ENCODE measurements around the gene AJUBA. TPM values are rescaled to one million over a fixed set of nuclear protein-coding genes. Genes with fewer than 3 reads are reported as not detected.
"Not testable (repeated sequence)": the region's sequence is repeated elsewhere in the genome, so short reads cannot be mapped to it uniquely, and the experiment has no call there.

The AJUBA gene
- total RNA-seq, 2 experiments from 2014 or later: 0.74 to 1.4 TPM

DNA sequence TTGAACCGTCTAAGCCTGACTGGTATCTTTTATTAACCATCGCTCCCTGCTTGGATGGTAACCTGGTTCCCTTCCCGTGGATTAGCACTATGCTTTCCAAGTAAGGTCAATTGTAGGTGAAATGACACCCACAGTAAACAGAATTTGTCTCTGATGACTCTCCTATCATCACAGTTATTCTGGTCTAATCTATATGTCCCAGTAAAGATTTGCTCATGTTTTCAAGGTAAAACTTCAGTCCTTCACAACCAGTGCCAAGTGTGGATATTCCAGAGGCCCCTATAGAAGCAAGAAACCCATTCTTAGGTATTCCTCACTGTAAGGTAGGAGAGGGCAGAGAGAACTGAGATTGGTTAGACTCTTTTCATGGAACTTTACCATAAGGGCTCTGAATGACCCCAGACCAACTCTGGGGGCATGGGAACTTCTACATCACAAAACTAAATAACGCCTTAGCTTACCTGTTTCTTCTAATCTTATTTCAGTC lies 15.5 kb downstream of the AJUBA start:
- ChIA-PET CTCF (interaction anchor here (0.6 to 11.7 kb wide), 3 partner anchors 19 to 396 kb away, joined by 3 to 225 read pairs (median 3); partner anchors contain the start of gene AJUBA), POLR2A (interaction anchor here (0.6 kb wide), 1 partner anchor 1347 kb away, joined by 3 read pairs; no protein-coding TSS in a partner anchor)
- Mint-ChIP-seq H3K36me3 (ENCODE audit: low read depth) (no peaks in the 10 kb centered on the region), H3K27ac (no peak overlapping the region), H3K27me3 (ENCODE audit: low read depth) (peaks cover 4% of the 10 kb centered on the region), H3K4me3 (no peak overlapping the region), H3K4me1 (ENCODE audit: low read depth) (no peaks in the 10 kb centered on the region), H3K9me3 (ENCODE audit: insufficient read depth) (no peaks in the 10 kb centered on the region)
- DNase-seq (no peak), ATAC-seq (no peak)

DNA sequence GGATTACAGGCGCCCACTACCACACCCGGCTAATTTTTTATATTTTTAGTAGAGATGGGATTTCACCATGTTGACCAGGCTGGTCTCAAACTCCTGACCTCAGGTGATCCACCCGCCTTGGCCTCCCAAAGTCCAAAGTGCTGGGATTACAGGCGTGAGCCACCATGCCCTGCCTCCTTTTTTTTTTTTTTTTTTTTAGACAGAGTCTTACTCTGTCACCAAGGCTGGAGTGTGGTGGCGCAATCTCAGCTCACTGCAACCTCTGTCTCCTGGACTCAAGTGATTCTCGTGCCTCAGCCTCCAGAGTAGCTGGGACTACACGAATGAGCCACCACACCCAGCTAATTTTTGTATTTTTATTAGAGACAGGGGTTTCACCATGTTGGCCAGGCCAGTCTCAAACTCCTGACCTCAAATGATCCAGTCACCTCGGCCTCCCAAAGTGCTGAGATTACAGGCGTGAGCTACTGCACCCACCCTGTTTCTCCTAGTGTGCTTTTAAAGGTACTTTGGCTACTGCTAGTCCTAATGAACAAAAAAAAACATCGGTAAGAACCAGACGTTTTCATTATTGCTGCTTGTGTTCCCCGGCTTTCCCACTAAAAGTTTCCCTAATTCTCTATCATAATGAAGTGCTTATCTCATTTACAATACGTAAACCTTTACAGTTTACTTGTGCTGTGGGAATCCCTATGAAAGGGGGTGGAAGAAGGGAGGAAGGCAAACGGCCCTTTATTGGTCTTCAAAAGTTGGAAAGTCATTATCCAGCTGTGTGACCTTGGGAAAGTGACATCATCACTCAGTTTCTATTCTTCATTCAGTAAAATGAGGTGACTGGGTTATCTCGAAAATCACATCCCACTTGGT lies 16.2 kb downstream of the AJUBA start:
- not testable (repeated sequence) for H3K36me3 Mint-ChIP-seq (ENCODE audit: low read depth); H3K27me3 Mint-ChIP-seq (ENCODE audit: low read depth); H3K4me3 Mint-ChIP-seq; H3K9me3 Mint-ChIP-seq (ENCODE audit: insufficient read depth); ATAC-seq; DNase-seq; H3K27ac Mint-ChIP-seq; H3K4me1 Mint-ChIP-seq (ENCODE audit: low read depth)
- ChIA-PET CTCF (interaction anchor here (0.6 to 1.4 kb wide), 2 partner anchors 31 to 396 kb away, joined by 3 read pairs; no protein-coding TSS in a partner anchor), POLR2A (interaction anchor here (0.6 kb wide), 1 partner anchor 1347 kb away, joined by 3 read pairs; no protein-coding TSS in a partner anchor)

DNA sequence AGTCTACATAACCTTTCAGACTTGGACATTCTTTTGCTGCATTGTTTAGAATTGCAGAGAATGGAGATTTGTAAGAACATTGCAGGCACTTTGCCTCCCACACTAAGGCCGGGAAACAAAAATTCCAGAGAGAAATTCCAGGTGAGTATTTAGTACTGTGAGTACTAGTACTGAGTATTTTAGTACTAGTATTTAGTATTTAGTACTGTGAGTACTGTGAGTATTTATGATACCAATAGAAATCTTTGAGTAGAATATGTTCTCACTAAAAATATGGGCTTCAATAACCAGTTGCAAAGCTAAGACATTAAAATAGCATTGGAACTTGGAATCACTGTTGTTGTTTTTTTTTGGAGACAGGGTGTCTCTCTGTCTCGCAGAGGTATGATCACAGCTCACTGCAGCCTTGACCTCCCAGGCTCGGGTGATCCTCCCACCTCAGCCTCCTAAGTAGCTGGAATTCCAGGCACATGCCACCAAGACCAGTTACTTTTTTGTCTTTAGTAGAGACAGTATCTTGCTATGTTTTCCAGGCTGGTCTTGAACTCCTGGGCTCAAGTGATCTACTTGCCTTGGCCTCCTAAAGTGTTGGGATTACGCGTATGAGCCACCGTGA lies 20.2 kb downstream of the AJUBA start:
- no peak overlapping the region for H3K4me3 Mint-ChIP-seq
- no peaks in the 10 kb centered on the region for H3K36me3 Mint-ChIP-seq (ENCODE audit: low read depth)
- H3K27ac Mint-ChIP-seq: no peak overlapping the region
- CTCF ChIA-PET: interaction anchor here (0.7 to 6.7 kb wide), 8 partner anchors 11 to 115 kb away, joined by 4 to 47 read pairs (median 10); partner anchors contain the start of genes CDH24 and PRMT5
- POLR2A ChIA-PET: no interaction called here
- no peak for DNase-seq
- H3K9me3 Mint-ChIP-seq (ENCODE audit: insufficient read depth): no peaks in the 10 kb centered on the region
- peaks cover 8% of the 10 kb centered on the region for H3K4me1 Mint-ChIP-seq (ENCODE audit: low read depth)
- ATAC-seq: no peak
- peaks cover 5% of the 10 kb centered on the region for H3K27me3 Mint-ChIP-seq (ENCODE audit: low read depth)

DNA sequence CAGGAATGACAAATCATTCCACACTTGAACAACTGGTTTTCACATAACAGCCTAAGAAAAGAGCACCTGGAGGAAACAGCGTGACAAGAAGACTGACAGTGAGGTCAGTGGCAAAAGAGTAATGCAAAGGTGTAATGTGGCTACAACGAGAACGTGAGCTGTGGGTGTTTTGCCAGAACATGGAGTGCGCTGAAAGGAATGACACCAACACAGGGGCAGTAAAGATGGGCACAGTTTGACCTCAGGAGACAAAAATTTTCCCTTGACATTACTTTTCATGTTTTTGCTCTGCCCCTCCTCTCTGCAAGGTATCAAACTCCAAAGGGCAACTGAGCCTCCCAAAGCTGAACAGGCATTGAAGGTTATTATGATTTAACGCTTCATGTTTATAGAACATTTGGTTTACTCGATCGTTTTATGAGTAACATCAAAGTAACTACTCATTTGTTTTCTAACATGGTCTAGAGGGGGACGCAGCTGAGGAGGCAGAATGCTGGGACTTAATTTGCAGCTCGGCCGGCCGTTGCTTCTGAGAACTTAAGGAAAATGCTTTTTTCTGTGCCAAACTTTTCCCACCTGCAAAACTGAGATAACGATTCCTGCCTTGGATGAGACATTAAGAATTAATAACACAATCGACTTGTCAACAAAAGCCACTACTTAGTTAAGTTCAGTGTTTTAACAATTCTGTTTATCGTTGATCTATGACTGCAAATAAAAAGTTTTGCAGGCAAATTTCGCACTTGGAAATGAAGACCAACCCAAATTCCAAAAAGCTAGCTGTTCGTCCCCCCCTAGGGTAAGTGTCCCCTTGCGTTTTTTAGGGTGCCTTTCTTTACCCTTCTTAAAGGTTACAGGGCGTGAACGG lies 26.4 kb downstream of the AJUBA start:
- H3K4me1 Mint-ChIP-seq (ENCODE audit: low read depth): peaks cover 29% of the 10 kb centered on the region
- no peak for ATAC-seq
- H3K4me3 Mint-ChIP-seq: peak overlapping the region; percentile 95
- H3K9me3 Mint-ChIP-seq (ENCODE audit: insufficient read depth): no peaks in the 10 kb centered on the region
- no peaks in the 10 kb centered on the region for H3K27me3 Mint-ChIP-seq (ENCODE audit: low read depth)
- ChIA-PET CTCF (interaction anchor here (0.8 to 10.5 kb wide), 23 partner anchors 9 to 386 kb away, joined by 3 to 97 read pairs (median 4); partner anchors contain the start of genes ACIN1, AJUBA, C14orf119 and CDH24), POLR2A (interaction anchor here (1.0 to 2.8 kb wide), 9 partner anchors 10 to 367 kb away, joined by 3 to 17 read pairs (median 4); partner anchors contain the start of genes ACIN1, C14orf119, DAD1 and LRP10)
- H3K36me3 Mint-ChIP-seq (ENCODE audit: low read depth): peaks cover 33% of the 10 kb centered on the region
- H3K27ac Mint-ChIP-seq: peak overlapping the region; percentile 92
- DNase-seq: no peak

DNA sequence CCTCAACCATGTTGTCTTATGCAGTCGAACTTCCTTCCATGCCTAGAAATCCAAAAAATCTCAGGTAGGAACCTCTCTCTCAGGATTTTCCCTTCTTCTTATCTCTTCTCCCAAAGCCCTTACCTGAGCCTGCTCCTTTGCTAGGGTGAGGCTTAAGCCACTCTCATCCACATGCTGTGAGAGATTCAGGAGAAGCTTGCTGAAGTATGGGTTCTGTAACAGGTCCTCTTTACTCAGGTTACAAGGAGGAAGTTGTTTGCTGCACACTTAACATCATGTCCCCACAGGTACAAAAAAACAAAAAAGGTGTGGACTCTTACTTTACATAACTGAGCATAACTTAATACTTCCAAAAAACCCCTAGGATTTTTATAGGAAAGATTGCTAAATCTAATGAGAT lies 29.9 kb downstream of the AJUBA start:
- DNase-seq (no peak), ATAC-seq (no peak)
- Mint-ChIP-seq H3K36me3 (ENCODE audit: low read depth) (peaks cover 46% of the 10 kb centered on the region), H3K27me3 (ENCODE audit: low read depth) (no peaks in the 10 kb centered on the region), H3K9me3 (ENCODE audit: insufficient read depth) (no peaks in the 10 kb centered on the region), H3K27ac (peak overlapping the region; percentile 54), H3K4me3 (no peak overlapping the region), H3K4me1 (ENCODE audit: low read depth) (peaks cover 24% of the 10 kb centered on the region)
- ChIA-PET POLR2A (no interaction called here), CTCF (interaction anchor here (1.4 to 10.5 kb wide), 4 partner anchors 11 to 79 kb away, joined by 4 to 97 read pairs (median 5); partner anchors contain the start of gene AJUBA)

DNA sequence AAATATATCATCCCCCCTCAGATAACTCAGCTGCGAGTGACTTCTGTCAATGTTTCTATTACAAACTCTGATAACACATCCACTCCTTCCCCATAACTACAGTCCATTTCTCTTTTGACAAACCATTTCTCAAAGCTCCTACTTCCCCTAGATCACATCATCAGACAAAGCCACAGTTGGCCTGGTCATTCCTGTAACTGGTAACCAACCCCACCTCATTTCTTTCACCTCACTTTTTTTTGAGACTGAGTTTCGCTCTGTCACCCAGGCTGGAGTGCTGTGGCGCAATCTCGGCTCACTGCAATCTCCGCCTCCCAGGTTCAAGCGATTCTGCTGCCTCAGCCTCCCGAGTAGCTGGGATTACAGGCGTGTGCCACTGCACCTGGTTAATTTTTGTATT lies 30.6 kb downstream of the AJUBA start:
- POLR2A ChIA-PET; DNase-seq; H3K27me3 Mint-ChIP-seq (ENCODE audit: low read depth); H3K9me3 Mint-ChIP-seq (ENCODE audit: insufficient read depth); ATAC-seq; H3K27ac Mint-ChIP-seq; H3K4me3 Mint-ChIP-seq: not testable (repeated sequence)
- H3K36me3 Mint-ChIP-seq (ENCODE audit: low read depth): peaks cover 52% of the 10 kb centered on the region
- CTCF ChIA-PET: interaction anchor here (0.7 to 10.5 kb wide), 10 partner anchors 10 to 125 kb away, joined by 3 to 97 read pairs (median 4); partner anchors contain the start of genes AJUBA and PRMT5
- peaks cover 19% of the 10 kb centered on the region for H3K4me1 Mint-ChIP-seq (ENCODE audit: low read depth)

DNA sequence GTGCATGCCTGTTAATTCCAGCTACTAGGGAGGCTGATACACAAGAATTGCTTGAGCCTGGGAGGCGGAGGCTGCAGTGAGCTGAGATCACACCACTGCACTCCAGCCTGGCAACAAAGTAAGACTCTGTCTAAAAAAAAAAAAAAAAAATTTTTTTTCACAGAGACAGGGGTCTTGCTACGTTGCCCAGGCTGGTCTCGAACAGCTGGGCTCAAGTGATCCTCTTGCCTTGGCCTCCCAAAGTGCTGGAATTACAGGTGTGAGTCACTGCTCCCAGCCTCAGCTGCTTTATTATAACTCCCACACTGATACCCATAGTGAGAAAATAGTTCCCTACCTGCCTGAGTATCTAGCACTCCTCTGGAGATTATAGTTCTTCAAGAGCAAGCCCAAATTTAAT lies 36.7 kb downstream of the AJUBA start:
- no peaks in the 10 kb centered on the region for H3K9me3 Mint-ChIP-seq (ENCODE audit: insufficient read depth)

DNA sequence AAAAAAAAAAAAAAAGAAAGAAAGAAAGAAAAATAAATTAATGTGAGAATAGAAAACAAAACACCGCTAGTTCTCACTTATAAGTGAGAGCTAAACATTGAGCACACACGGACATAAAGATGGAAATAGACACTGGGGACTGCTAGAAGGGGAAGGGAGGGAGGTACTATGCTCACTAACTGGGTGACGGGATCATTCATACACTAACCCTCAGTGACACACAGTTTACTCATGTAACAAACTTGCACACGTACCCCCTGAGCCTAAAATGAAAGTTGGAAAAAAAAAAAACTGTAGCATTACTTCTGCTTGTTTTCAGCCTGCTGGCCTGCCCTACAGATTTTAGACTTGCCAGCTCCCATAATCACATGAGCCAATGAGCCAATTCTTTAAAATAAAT lies 42.7 kb downstream of the AJUBA start:
- DNase-seq (no peak), ATAC-seq (no peak)
- no peaks in the 10 kb centered on the region for H3K9me3 Mint-ChIP-seq (ENCODE audit: insufficient read depth)
- H3K4me3 Mint-ChIP-seq: no peak overlapping the region
- H3K27me3 Mint-ChIP-seq (ENCODE audit: low read depth): no peaks in the 10 kb centered on the region
- H3K36me3 Mint-ChIP-seq (ENCODE audit: low read depth): peaks cover 27% of the 10 kb centered on the region
- CTCF ChIA-PET: interaction anchor here (1.2 to 2.9 kb wide), 4 partner anchors 10 to 129 kb away, joined by 3 to 18 read pairs (median 6); partner anchors contain the start of gene PRMT5
- H3K4me1 Mint-ChIP-seq (ENCODE audit: low read depth): no peaks in the 10 kb centered on the region
- no peak overlapping the region for H3K27ac Mint-ChIP-seq
- POLR2A ChIA-PET: no interaction called here

More for the DNA sequence above, 36.7 kb downstream of the AJUBA start:
- H3K4me1 Mint-ChIP-seq (ENCODE audit: low read depth): no peaks in the 10 kb centered on the region
- no peaks in the 10 kb centered on the region for H3K27me3 Mint-ChIP-seq (ENCODE audit: low read depth)
- no peak overlapping the region for H3K27ac Mint-ChIP-seq
- DNase-seq: no peak
- ATAC-seq: no peak
- ChIA-PET POLR2A (interaction anchor here (1.6 kb wide), 1 partner anchor 11 kb away, joined by 6 read pairs; no protein-coding TSS in a partner anchor), CTCF (interaction anchor here (0.7 to 5.5 kb wide), 7 partner anchors 11 to 123 kb away, joined by 3 to 30 read pairs (median 6); partner anchors contain the start of genes HAUS4, PRMT5 and RBM23)
- H3K36me3 Mint-ChIP-seq (ENCODE audit: low read depth): peaks cover 43% of the 10 kb centered on the region
- H3K4me3 Mint-ChIP-seq: no peak overlapping the region

DNA sequence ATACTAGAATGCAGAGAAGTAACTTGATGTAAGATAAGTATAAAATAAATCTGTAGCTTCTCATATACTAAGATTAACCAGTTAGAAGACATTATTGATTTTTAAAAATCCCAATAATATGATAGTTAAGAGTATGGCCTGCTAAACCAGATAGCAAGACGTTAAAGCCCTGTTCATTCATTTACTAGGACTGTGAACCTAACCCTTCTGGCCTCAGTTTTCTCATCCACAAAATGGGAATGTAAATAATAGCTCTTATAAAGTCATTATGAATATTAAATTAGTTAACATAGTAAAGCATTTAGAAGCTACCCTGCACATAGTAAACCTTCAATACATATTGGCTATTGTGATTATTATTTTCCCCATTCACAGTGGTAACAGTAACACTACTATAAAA lies 47.2 kb downstream of the AJUBA start:
- Mint-ChIP-seq H3K36me3 (ENCODE audit: low read depth) (peaks cover 13% of the 10 kb centered on the region), H3K27ac (no peak overlapping the region), H3K4me1 (ENCODE audit: low read depth) (peaks cover 2% of the 10 kb centered on the region), H3K4me3 (no peak overlapping the region), H3K27me3 (ENCODE audit: low read depth) (no peaks in the 10 kb centered on the region), H3K9me3 (ENCODE audit: insufficient read depth) (no peaks in the 10 kb centered on the region)
- no peak for ATAC-seq
- ChIA-PET CTCF (interaction anchor here (0.9 to 2.3 kb wide), 8 partner anchors 12 to 134 kb away, joined by 3 to 6 read pairs (median 4); partner anchors contain the start of gene AJUBA), POLR2A (no interaction called here)
- DNase-seq: no peak

DNA sequence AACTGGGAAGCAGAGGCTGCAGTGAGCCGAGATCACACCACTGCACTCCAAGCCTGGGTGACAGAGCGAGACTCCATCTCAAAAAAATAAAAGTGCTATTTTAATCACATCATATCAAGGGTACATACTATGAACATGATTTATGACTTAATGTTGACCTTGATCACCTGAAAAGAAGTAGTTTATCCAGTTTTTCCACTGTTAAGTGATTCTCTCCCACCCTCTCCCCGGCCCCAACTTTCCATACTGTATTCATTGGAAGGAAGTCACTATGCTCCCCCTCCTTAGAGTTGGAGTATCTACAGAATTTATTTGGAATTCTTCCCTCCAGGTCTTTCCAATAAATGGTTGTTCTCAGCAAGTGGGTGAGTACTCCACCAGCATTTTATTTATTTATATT lies 50.2 kb downstream of the AJUBA start:
- H3K4me1 Mint-ChIP-seq (ENCODE audit: low read depth): peaks cover 14% of the 10 kb centered on the region
- CTCF ChIA-PET: interaction anchor here (1.1 kb wide), 1 partner anchor 55 kb away, joined by 4 read pairs; no protein-coding TSS in a partner anchor
- POLR2A ChIA-PET: no interaction called here
- peaks cover 14% of the 10 kb centered on the region for H3K36me3 Mint-ChIP-seq (ENCODE audit: low read depth)
- no peak overlapping the region for H3K4me3 Mint-ChIP-seq
- DNase-seq (no peak), ATAC-seq (no peak)
- no peaks in the 10 kb centered on the region for H3K27me3 Mint-ChIP-seq (ENCODE audit: low read depth)
- no peaks in the 10 kb centered on the region for H3K9me3 Mint-ChIP-seq (ENCODE audit: insufficient read depth)
- H3K27ac Mint-ChIP-seq: no peak overlapping the region

Data from activated CD8-positive, alpha-beta T cell treated with anti-CD3 and anti-CD28 coated beads, Interleukin-2, amount 10 ng/mL, durations not matched to agents 7 days and 5 days (primary cell).